ENCODE results near the gene TCERG1L. TPM values are rescaled to one million over a fixed set of nuclear protein-coding genes. Genes with fewer than 3 reads are reported as not detected.

TCERG1L gene
- polyA plus RNA-seq, 1 of the 3 experiments (the other 2 are of a cell fraction): not detected

GRCh38 chr10:131288648-131289047 lies 22.9 kb downstream of the TCERG1L start:
- Histone ChIP-seq H3K4me2 (no peak overlapping the region), H3K4me3 (ENCODE audit: low read depth in 2 of 2, low read length in 1 of 2) (no peak overlapping the region), H4K20me1 (ENCODE audit: insufficient read depth) (no peaks in the 10 kb centered on the region), H3K9me2 (no peaks in the 10 kb centered on the region), H3F3A (replicated peaks; ENCODE audit: insufficient read depth) (no peaks in the 10 kb centered on the region), H2AFZ (ENCODE audit: low read depth) (no peak overlapping the region), H3K9me3 (0 out of 2 replicates have a peak, but pooled peaks cover under 1% of the 10 kb centered on the region), H3K9ac (no peak overlapping the region), H3K4me1 (ENCODE audit: control insufficient read depth in 1 of 2, insufficient read depth in 2 of 2, low read depth in 1 of 2, low read length in 1 of 2) (no peaks in the 10 kb centered on the region), H3K79me2 (ENCODE audit: insufficient read depth) (no peaks in the 10 kb centered on the region), H3K27ac (ENCODE audit: low read depth in 2 of 2, low read length in 1 of 2) (no peak overlapping the region), H3K27me3 (ENCODE audit: insufficient read depth) (no peaks in the 10 kb centered on the region), H3K36me3 (replicated peaks in 1 of 2; ENCODE audit: control insufficient read depth in 1 of 2, insufficient read depth in 2 of 2, low read length in 1 of 2) (no peaks in the 10 kb centered on the region)
- TF ChIP-seq POLR2AphosphoS5 (IDR thresholded peaks at IDR 0.05; ENCODE audit: low read depth, low read length) (no peak), CTCF (IDR thresholded peaks at IDR 0.05) (no peak)
- 41% methylated on average over 12 of the region's 12 CpGs for WGBS (ENCODE audit: low lambda C conversion rate)
- CTCF ChIA-PET: interaction anchor here (1.3 kb wide), 1 partner anchor 21 kb away, joined by 3 read pairs; no protein-coding TSS in a partner anchor
- POLR2A ChIA-PET: no interaction called here
- no peak for DNase-seq

GRCh38 chr10:131282961-131283360 lies 28.6 kb downstream of the TCERG1L start:
- Histone ChIP-seq H3F3A (replicated peaks; ENCODE audit: insufficient read depth) (no peaks in the 10 kb centered on the region), H3K4me3 (ENCODE audit: low read depth in 2 of 2, low read length in 1 of 2) (no peak overlapping the region)

More at GRCh38 chr10:131282961-131283360, 28.6 kb downstream of the TCERG1L start:
- 58% methylated on average over 9 of the region's 9 CpGs for whole genome bisulfite sequencing (ENCODE audit: low lambda C conversion rate)
- CTCF ChIA-PET: no interaction called here
- no peaks in the 10 kb centered on the region for H3K79me2 ChIP-seq (ENCODE audit: insufficient read depth)
- no peaks in the 10 kb centered on the region; a peak in 1 of 4 replicates for H3K4me1 ChIP-seq (ENCODE audit: control insufficient read depth in 1 of 2, insufficient read depth in 2 of 2, low read depth in 1 of 2, low read length in 1 of 2)
- H3K27me3 ChIP-seq (ENCODE audit: insufficient read depth): no peaks in the 10 kb centered on the region
- no peak overlapping the region for H3K9ac ChIP-seq
- DNase-seq: no peak
- no peak for TF ChIP-seq GABPA (IDR thresholded peaks at IDR 0.05; ENCODE audit: low read depth)
- no peak for TF ChIP-seq FOSL2 (IDR thresholded peaks at IDR 0.05; ENCODE audit: borderline replicate concordance, low read depth)
- TF ChIP-seq FOXM1 (IDR thresholded peaks at IDR 0.05; ENCODE audit: low read depth): no peak
- TF ChIP-seq, protein P1, sequence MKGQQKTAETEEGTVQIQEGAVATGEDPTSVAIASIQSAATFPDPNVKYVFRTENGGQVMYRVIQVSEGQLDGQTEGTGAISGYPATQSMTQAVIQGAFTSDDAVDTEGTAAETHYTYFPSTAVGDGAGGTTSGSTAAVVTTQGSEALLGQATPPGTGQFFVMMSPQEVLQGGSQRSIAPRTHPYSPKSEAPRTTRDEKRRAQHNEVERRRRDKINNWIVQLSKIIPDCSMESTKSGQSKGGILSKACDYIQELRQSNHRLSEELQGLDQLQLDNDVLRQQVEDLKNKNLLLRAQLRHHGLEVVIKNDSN (IDR thresholded peaks at IDR 0.05; ENCODE audit: borderline replicate concordance, low read depth): no peak
- TF ChIP-seq NFIC (IDR thresholded peaks at IDR 0.05; ENCODE audit: borderline replicate concordance): no peak
- TF ChIP-seq NRF1 (IDR thresholded peaks at IDR 0.05; ENCODE audit: low read depth, low read length): no peak
- TF ChIP-seq SMC3 (IDR thresholded peaks at IDR 0.05; ENCODE audit: low read depth, low read length): no peak
- no peak for TF ChIP-seq TAF1 (IDR thresholded peaks at IDR 0.05; ENCODE audit: borderline replicate concordance, low read depth, low read length)
- no peak for TF ChIP-seq ELF1 (IDR thresholded peaks at IDR 0.05)
- no peak for TF ChIP-seq TEAD4 (IDR thresholded peaks at IDR 0.05; ENCODE audit: borderline replicate concordance, insufficient read depth)
- TF ChIP-seq CHD2 (IDR thresholded peaks at IDR 0.05; ENCODE audit: low read length, partially characterized antibody): no peak
- TF ChIP-seq RFX5 (IDR thresholded peaks at IDR 0.05; ENCODE audit: low read length): no peak
- TF ChIP-seq POLR2AphosphoS5 (IDR thresholded peaks at IDR 0.05; ENCODE audit: low read depth, low read length): no peak
- TF ChIP-seq, protein P2, sequence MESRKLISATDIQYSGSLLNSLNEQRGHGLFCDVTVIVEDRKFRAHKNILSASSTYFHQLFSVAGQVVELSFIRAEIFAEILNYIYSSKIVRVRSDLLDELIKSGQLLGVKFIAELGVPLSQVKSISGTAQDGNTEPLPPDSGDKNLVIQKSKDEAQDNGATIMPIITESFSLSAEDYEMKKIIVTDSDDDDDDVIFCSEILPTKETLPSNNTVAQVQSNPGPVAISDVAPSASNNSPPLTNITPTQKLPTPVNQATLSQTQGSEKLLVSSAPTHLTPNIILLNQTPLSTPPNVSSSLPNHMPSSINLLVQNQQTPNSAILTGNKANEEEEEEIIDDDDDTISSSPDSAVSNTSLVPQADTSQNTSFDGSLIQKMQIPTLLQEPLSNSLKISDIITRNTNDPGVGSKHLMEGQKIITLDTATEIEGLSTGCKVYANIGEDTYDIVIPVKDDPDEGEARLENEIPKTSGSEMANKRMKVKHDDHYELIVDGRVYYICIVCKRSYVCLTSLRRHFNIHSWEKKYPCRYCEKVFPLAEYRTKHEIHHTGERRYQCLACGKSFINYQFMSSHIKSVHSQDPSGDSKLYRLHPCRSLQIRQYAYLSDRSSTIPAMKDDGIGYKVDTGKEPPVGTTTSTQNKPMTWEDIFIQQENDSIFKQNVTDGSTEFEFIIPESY (IDR thresholded peaks at IDR 0.05; ENCODE audit: borderline replicate concordance, low read depth): no peak
- no peak for TF ChIP-seq MXI1 (IDR thresholded peaks at IDR 0.05; ENCODE audit: low read depth, low read length)
- no peak for TF ChIP-seq TCF12 (IDR thresholded peaks at IDR 0.05)
- TF ChIP-seq RXRA (IDR thresholded peaks at IDR 0.05; ENCODE audit: borderline replicate concordance, low read depth): no peak
- H4K20me1 ChIP-seq (ENCODE audit: insufficient read depth): no peaks in the 10 kb centered on the region
- no peak overlapping the region for H3K4me2 ChIP-seq
- POLR2A ChIA-PET: no interaction called here
- no peaks in the 10 kb centered on the region for H3K9me2 ChIP-seq
- H2AFZ ChIP-seq (ENCODE audit: low read depth): no peak overlapping the region
- H3K36me3 ChIP-seq (replicated peaks in 1 of 2; ENCODE audit: control insufficient read depth in 1 of 2, insufficient read depth in 2 of 2, low read length in 1 of 2): no peaks in the 10 kb centered on the region
- no peak overlapping the region for H3K27ac ChIP-seq (ENCODE audit: low read depth in 2 of 2, low read length in 1 of 2)
- H3K9me3 ChIP-seq: no peaks in the 10 kb centered on the region
